ENCODE results near the gene FAM163B. TPM values are rescaled to one million over a fixed set of nuclear protein-coding genes. Genes with fewer than 3 reads are reported as not detected.

The FAM163B gene
- polyA plus RNA-seq, 3 donors = 0.25 to 0.38 (median 0.33) TPM

DNA sequence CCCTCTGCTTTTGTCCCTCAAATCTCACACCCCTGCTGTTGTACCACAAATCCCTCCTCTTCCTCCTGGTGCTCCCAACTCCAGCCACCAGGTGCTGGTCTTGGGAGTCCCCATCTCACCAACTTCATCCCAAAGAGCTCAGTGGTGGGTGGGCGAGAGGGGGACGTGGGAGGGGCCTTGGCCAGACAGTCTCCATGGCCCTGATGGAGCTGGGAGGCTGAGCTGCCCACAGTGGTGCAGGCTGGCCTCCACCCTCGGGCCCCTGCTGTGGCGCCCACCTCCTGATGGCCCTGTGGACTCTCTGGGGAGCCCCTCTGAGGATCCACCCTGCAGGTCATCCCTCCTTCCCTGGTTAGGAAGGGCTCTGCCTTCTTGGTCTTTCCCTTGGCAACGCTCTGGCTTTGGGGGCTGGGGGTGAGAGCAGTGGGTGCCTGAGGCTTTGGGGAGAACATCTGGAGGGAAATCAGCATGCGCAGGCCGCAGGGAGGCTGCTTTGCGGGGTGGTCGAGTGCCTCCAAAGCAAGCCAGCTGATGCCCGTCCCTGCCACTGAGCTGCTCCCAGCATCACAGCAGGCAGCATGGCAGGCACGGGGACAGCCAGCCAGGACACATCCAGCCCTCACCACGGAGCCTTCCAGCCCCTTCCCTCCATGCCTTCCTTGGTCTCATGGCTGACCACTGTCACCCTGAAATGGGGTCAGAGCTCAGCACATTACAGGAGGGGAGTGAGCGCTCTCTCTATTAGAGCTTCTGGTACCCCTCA is 7.6 kb upstream of the FAM163B start:
- DNase-seq = no peak

DNA sequence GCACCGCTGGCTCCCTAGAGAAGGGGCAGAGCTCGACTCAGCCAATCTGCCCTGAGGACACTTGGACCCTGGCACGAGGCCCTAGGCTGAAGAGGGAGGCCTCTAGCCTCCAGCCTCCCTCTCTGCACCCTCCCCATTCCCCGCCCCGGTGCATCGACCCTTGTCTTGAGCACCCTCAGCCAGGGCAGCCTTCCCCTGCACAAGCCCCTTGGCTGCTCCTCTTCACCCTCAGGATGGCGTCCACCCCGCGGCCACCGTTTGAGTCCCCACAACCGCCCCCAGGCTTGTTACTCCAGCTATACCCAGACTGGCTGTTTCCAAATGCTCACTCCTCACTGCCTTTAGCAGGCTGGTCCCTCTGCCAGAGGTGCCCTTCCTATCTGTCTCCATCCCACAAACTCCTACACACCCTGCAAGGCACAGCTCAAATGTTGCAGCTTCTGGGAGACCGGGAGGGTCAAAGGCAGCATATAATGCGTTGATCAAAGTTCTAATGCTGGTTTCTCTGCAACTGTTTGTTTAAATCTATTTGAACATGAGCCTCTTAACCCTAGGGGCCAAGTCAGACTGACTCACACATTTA is 6.5 kb upstream of the FAM163B start:
- no peak for DNase-seq

DNA sequence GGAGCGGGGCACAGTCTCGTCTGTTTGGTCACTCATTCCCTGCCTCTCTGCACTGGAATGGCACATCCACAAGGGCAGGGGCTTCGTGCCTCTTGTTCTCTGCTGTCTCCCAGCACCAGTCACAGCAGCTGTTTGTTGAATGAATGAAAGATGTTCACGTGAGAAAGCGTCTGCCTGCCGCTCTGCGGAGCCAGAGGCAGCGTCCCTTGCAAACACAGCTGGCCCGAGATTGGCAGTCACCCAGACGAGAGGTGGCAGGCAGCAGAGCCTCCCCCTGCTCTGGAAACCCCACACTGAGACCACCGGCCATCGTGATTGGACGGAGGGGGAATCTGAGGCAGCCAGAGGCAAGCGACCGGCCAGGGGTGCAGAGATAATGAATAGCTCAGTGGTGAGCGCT is 6.0 kb upstream of the FAM163B start:
- DNase-seq = no peak

GRCh38 chr9:133614678-133615077 is 5.5 kb upstream of the FAM163B start:
- no peak for DNase-seq

- DNase-seq = no peak
Measured at GRCh38 chr9:133614056-133614455, 4.9 kb upstream of the FAM163B start.

DNA sequence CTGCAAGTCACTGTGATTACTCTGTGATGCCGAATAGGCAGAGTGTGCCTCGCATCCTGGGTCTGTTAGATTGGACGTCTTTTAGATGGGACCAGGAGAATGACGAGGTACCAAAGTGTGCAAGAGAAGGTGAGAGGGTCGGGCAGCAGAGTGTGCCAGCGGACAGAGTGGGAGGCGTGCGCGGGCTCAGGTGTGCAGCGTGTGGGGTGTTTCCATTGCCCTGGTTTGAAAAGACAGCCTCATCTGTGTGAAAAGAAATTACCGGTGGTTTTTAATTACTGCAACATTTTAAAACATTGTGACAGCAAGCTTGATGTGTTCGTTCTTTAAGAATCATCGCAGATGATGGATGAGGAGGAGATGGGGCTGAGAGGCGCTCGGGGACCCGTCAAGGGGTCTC is 4.2 kb upstream of the FAM163B start:
- no peak for DNase-seq

GRCh38 chr9:133612816-133613215 is 3.6 kb upstream of the FAM163B start:
- no peak for DNase-seq

GRCh38 chr9:133612051-133612450 is 2.9 kb upstream of the FAM163B start:
- DNase-seq = no peak

DNA sequence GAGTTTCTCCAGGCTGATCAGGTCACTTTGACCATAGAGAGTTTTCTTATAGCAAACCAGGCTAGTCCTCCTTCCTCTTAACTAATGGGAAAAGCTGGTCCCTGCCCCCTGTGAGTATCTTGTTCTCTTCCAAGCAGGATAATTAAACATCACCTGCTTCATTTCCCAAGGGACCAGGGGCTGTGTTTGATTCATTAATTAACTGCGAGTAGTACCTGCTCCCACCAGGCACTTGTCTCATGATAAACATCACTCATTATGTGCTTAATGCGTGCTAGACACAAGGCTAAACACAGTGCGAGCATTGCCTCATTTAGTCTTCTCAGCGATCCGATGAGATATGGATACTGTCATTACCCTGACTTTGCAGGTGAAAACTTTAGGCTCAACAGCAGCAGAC is 1.7 kb upstream of the FAM163B start:
- DNase-seq = no peak

DNA sequence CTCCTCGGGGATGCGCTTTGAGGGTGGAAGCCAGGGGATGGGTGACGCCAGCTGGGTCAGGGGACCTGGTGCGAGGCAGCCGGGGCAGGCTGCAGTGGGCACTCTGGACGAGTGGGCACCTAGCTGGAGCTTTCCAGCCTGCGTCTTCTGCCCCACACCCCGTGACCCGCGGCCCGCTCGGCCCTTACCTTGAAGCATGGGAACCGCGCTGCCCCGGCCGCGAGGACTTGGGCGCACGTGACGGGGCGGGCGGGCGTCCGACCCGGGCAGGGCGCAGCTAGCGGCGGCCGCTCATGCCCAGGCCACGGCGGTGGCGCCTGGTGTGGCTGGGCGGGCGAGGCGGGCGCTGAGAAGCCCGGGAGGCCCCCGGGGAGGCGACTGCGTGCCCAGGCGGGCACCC is 300 bp downstream of the FAM163B start:
- no peak for DNase-seq

DNA sequence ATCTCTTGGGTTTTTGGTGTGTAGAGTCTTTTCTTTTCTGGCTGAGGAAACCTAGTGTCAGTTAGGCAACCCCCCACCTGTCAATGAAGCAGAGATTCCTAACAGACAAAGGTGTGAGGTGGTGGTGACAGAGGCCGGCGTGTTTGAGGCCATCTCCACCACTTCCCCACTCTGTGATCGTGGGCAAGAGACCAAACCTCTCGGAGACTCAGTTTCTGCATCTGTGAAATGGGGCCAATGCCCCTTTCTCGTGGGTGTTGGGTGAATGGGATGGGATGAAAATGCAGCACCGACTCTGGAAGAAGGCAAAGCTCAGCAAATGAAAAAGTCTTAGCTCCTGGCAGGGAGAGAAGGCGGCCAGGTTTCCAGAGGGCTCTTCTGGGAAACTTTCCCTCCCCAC is 807 bp downstream of the FAM163B start:
- no peak for DNase-seq

- no peak for DNase-seq
Measured at GRCh38 chr9:133607976-133608375, 1.2 kb downstream of the FAM163B start.

GRCh38 chr9:133607381-133607780 is 1.8 kb downstream of the FAM163B start:
- DNase-seq = no peak

- DNase-seq = no peak
Measured at GRCh38 chr9:133606708-133607025, 2.5 kb downstream of the FAM163B start.

GRCh38 chr9:133605856-133606707 is 3.1 kb downstream of the FAM163B start:
- no peak for DNase-seq

DNA sequence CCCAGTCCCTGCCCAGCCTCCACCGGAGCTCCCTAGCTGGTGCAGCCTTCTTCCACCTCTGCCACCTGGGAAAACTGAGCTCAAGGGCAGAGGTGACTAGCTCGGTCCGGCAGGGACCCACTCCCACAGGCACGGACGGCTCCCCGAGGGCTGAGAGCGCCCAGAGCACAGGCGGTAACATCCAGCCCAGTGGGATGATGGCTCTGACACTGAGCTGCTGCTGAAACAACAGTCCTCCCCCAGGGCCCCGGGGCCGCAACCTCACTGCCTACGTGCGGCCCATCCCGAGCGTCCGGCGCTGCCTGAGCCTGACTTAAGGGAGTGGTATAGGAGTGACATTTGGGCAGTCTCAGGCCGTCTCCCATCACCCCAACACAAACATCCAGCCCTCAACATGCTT is 3.7 kb downstream of the FAM163B start:
- no peak for DNase-seq

- no peak for DNase-seq
Measured at GRCh38 chr9:133604856-133605255, 4.3 kb downstream of the FAM163B start.

DNA sequence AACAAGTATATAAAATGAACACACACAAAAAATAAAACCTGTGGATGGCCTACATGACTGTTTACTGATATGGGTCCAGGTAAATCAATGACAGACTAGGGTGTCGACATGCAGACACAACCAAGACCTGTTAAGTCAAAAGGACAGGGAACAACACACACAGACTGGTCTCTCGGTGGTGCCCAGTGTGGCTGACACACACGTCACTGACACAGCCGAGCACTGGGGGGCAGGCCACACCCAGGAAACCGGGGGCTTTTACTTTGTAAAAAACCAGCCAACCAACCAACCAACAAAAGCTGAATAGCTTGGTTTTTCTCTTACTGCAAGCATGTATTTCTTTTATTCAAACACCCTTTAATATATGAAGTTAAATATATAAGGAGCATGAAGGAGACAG is 5.0 kb downstream of the FAM163B start:
- DNase-seq = no peak

- no peak for DNase-seq
Measured at GRCh38 chr9:133603135-133603927, 5.9 kb downstream of the FAM163B start.

- DNase-seq = no peak
Measured at GRCh38 chr9:133602277-133602676, 6.9 kb downstream of the FAM163B start.

- no peak for DNase-seq
Measured at GRCh38 chr9:133601746-133602145, 7.4 kb downstream of the FAM163B start.

DNA sequence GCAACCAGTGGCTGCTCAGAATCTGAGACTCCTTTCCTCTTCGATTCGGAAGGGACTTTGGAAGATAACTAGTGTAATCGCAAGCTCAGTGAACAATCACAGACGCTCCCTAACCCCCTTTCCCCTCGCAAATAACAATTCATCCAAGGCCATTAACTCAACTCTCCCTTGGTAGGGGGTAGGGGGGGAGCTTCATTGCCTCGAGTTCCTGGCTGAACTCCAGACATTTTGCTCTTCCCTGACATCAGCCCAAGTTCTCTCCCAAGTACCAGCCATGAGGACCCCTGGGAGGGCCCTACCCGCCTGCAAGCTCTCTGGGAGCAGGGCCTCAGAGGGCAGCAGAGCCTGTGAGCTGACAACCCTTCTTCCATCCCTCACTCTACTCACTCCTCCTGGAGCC is 8.4 kb downstream of the FAM163B start:
- no peak for DNase-seq
